ENCODE results near the gene ZKSCAN2. TPM values are rescaled to one million over a fixed set of nuclear protein-coding genes. Genes with fewer than 3 reads are reported as not detected.

Gene ZKSCAN2
- total RNA-seq, 1 donor from 2014 or later = 9.1 TPM

- H3K9me3 Mint-ChIP-seq (ENCODE audit: unreplicated experiment) = no peaks in the 10 kb centered on the region
- TF ChIP-seq CTCF (IDR thresholded peaks at IDR 0.05) = no peak
- H3K27me3 Mint-ChIP-seq (ENCODE audit: unreplicated experiment) = peaks cover 3% of the 10 kb centered on the region
- no peak overlapping the region for H3K4me3 Mint-ChIP-seq (ENCODE audit: unreplicated experiment)
- no peak for DNase-seq (ENCODE audit: extremely low spot score, unreplicated experiment)
- H3K36me3 Mint-ChIP-seq (ENCODE audit: unreplicated experiment) = no peaks in the 10 kb centered on the region
- H3K27ac Mint-ChIP-seq (ENCODE audit: unreplicated experiment) = no peak overlapping the region
- H3K4me1 Mint-ChIP-seq (ENCODE audit: unreplicated experiment) = peaks cover 3% of the 10 kb centered on the region
Measured at GRCh38 chr16:25228372-25228771, 29.3 kb downstream of the ZKSCAN2 start.

- H3K9me3 Mint-ChIP-seq (ENCODE audit: unreplicated experiment) = no peaks in the 10 kb centered on the region
- peaks cover 3% of the 10 kb centered on the region for H3K4me1 Mint-ChIP-seq (ENCODE audit: unreplicated experiment)
Measured at GRCh38 chr16:25224731-25225319, 32.8 kb downstream of the ZKSCAN2 start.

GRCh38 chr16:25223964-25224363 is 33.7 kb downstream of the ZKSCAN2 start:
- H3K27me3 Mint-ChIP-seq (ENCODE audit: unreplicated experiment) = no peaks in the 10 kb centered on the region
- H3K9me3 Mint-ChIP-seq (ENCODE audit: unreplicated experiment) = no peaks in the 10 kb centered on the region

More at GRCh38 chr16:25224731-25225319, 32.8 kb downstream of the ZKSCAN2 start:
- H3K27ac Mint-ChIP-seq (ENCODE audit: unreplicated experiment) = no peak overlapping the region
- DNase-seq (ENCODE audit: extremely low spot score, unreplicated experiment) = no peak
- H3K36me3 Mint-ChIP-seq (ENCODE audit: unreplicated experiment) = no peaks in the 10 kb centered on the region
- TF ChIP-seq CTCF (IDR thresholded peaks at IDR 0.05) = no peak
- no peak overlapping the region for H3K4me3 Mint-ChIP-seq (ENCODE audit: unreplicated experiment)
- no peaks in the 10 kb centered on the region for H3K27me3 Mint-ChIP-seq (ENCODE audit: unreplicated experiment)

GRCh38 chr16:25222959-25223358 is 34.7 kb downstream of the ZKSCAN2 start:
- Mint-ChIP-seq H3K9me3 (ENCODE audit: unreplicated experiment) (no peaks in the 10 kb centered on the region), H3K36me3 (ENCODE audit: unreplicated experiment) (no peaks in the 10 kb centered on the region), H3K27me3 (ENCODE audit: unreplicated experiment) (peaks cover 6% of the 10 kb centered on the region), H3K27ac (ENCODE audit: unreplicated experiment) (no peak overlapping the region), H3K4me1 (ENCODE audit: unreplicated experiment) (peaks cover 3% of the 10 kb centered on the region), H3K4me3 (ENCODE audit: unreplicated experiment) (no peak overlapping the region)
- TF ChIP-seq CTCF (IDR thresholded peaks at IDR 0.05) = no peak
- no peak for DNase-seq (ENCODE audit: extremely low spot score, unreplicated experiment)

More at GRCh38 chr16:25223964-25224363, 33.7 kb downstream of the ZKSCAN2 start:
- TF ChIP-seq CTCF (IDR thresholded peaks at IDR 0.05) = no peak
- no peak for DNase-seq (ENCODE audit: extremely low spot score, unreplicated experiment)
- Mint-ChIP-seq H3K4me3 (ENCODE audit: unreplicated experiment) (no peak overlapping the region), H3K27ac (ENCODE audit: unreplicated experiment) (no peak overlapping the region), H3K4me1 (ENCODE audit: unreplicated experiment) (peaks cover 3% of the 10 kb centered on the region), H3K36me3 (ENCODE audit: unreplicated experiment) (no peaks in the 10 kb centered on the region)

- no peak for DNase-seq (ENCODE audit: extremely low spot score, unreplicated experiment)
- Mint-ChIP-seq H3K4me1 (ENCODE audit: unreplicated experiment) (no peaks in the 10 kb centered on the region), H3K27me3 (ENCODE audit: unreplicated experiment) (peaks cover 21% of the 10 kb centered on the region), H3K27ac (ENCODE audit: unreplicated experiment) (no peak overlapping the region), H3K9me3 (ENCODE audit: unreplicated experiment) (no peaks in the 10 kb centered on the region), H3K4me3 (ENCODE audit: unreplicated experiment) (no peak overlapping the region), H3K36me3 (ENCODE audit: unreplicated experiment) (no peaks in the 10 kb centered on the region)
- no peak for TF ChIP-seq CTCF (IDR thresholded peaks at IDR 0.05)
Measured at GRCh38 chr16:25219070-25219737, 38.4 kb downstream of the ZKSCAN2 start.

Data from osteocyte (in vitro differentiated cells).